Measurements from ENCODE around the gene SCARF2. TPM values are rescaled to one million over a fixed set of nuclear protein-coding genes. Genes with fewer than 3 reads are reported as not detected.

Gene SCARF2
- total RNA-seq, 1 experiment from 2014 or later, result 2.7 TPM

GRCh38 chr22:20464912-20465758, 27.5 kb upstream of the SCARF2 start:
- no peak overlapping the region for H3K9ac ChIP-seq (ENCODE audit: low read length)
- no TSS peak for BruUV-seq (replicated peaks)
- H3K4me1 ChIP-seq (ENCODE audit: insufficient read depth, low read length), result no peaks in the 10 kb centered on the region
- intact Hi-C loops (cut with micrococcal nuclease), result no loop called here
- TF ChIP-seq EZH2phosphoT487 (IDR thresholded peaks at IDR 0.05; ENCODE audit: borderline replicate concordance, low read length), result no peak
- TF ChIP-seq CTCF (conservative IDR thresholded peaks at IDR 0.05; ENCODE audit: low read depth, low read length), result no peak
- no peak for TF ChIP-seq EZH2 (IDR thresholded peaks at IDR 0.05; ENCODE audit: low read length, unreplicated experiment)
- no peaks in the 10 kb centered on the region for H4K20me1 ChIP-seq (ENCODE audit: low read length)
- no peaks in the 10 kb centered on the region for H3K9me2 ChIP-seq (replicated peaks; ENCODE audit: low read length)
- no peak overlapping the region for H2AFZ ChIP-seq (ENCODE audit: low read length)
- no peaks in the 10 kb centered on the region for H3K9me3 ChIP-seq (ENCODE audit: low read length)
- H3F3A ChIP-seq (ENCODE audit: low read length, unreplicated experiment), result no peaks in the 10 kb centered on the region
- no peaks in the 10 kb centered on the region for H3K36me3 ChIP-seq (ENCODE audit: low read depth, low read length)
- ChIA-PET POLR2A (ENCODE audit: unreplicated experiment) (no interaction called here), CTCF (no interaction called here)
- no peaks in the 10 kb centered on the region for H3K27me3 ChIP-seq (ENCODE audit: low read length)
- no peaks in the 10 kb centered on the region for H3K79me2 ChIP-seq (ENCODE audit: low read length)
- no peak overlapping the region for H3K27ac ChIP-seq (ENCODE audit: low read length)
- DNase-seq (no peak), ATAC-seq (no peak)
- H3K4me2 ChIP-seq (ENCODE audit: low read length), result no peak overlapping the region
- H3K4me3 ChIP-seq (ENCODE audit: low read length), result no peak overlapping the region

- no peak overlapping the region for H3K27ac ChIP-seq (ENCODE audit: low read length)
Observed at GRCh38 chr22:20464096-20464614, 26.5 kb upstream of the SCARF2 start.

More at GRCh38 chr22:20464096-20464614, 26.5 kb upstream of the SCARF2 start:
- no peaks in the 10 kb centered on the region for H3K4me1 ChIP-seq (ENCODE audit: insufficient read depth, low read length)
- no peaks in the 10 kb centered on the region for H3K36me3 ChIP-seq (ENCODE audit: low read depth, low read length)
- H3K27me3 ChIP-seq (ENCODE audit: low read length), result no peaks in the 10 kb centered on the region
- no peak overlapping the region for H3K9ac ChIP-seq (ENCODE audit: low read length)
- ATAC-seq, result no peak
- no peak overlapping the region for H3K4me3 ChIP-seq (ENCODE audit: low read length)
- no peaks in the 10 kb centered on the region for H3K79me2 ChIP-seq (ENCODE audit: low read length)
- H3F3A ChIP-seq (ENCODE audit: low read length, unreplicated experiment), result no peaks in the 10 kb centered on the region
- ChIA-PET CTCF (no interaction called here), POLR2A (ENCODE audit: unreplicated experiment) (no interaction called here)
- H4K20me1 ChIP-seq (ENCODE audit: low read length), result no peaks in the 10 kb centered on the region
- intact Hi-C loops (cut with micrococcal nuclease), result no loop called here
- no peak for DNase-seq
- no peak overlapping the region for H2AFZ ChIP-seq (ENCODE audit: low read length)
- BruUV-seq (replicated peaks), result no TSS peak
- H3K9me3 ChIP-seq (ENCODE audit: low read length), result no peaks in the 10 kb centered on the region
- H3K9me2 ChIP-seq (replicated peaks; ENCODE audit: low read length), result no peaks in the 10 kb centered on the region
- H3K4me2 ChIP-seq (ENCODE audit: low read length), result no peak overlapping the region
- TF ChIP-seq EZH2 (IDR thresholded peaks at IDR 0.05; ENCODE audit: low read length, unreplicated experiment) (no peak), EZH2phosphoT487 (IDR thresholded peaks at IDR 0.05; ENCODE audit: borderline replicate concordance, low read length) (no peak), CTCF (conservative IDR thresholded peaks at IDR 0.05; ENCODE audit: low read depth, low read length) (no peak)

All from PC-3 (cell line).